Astrocyte of the cerebellum (primary cell): ENCODE results near the gene MDFIC.

Experiments
- DNase-seq: peaks from one replicate; pipeline ENCODE4 v3.0.0-alpha.2; 2011; ENCODE audit warnings: low read depth
- H3K4me3 ChIP-seq: 2 replicates; pipeline ENCODE4 v1.5.1; 2011; ENCODE audit warnings: mild to moderate bottlenecking, low read depth, low read length, moderate library complexity
- in situ Hi-C: cut with HindIII; loops from 2 replicates; pipeline ENCODE4 v1.10.0; 2017; ENCODE audit warnings: low sequenced_read_pairs
- TF ChIP-seq, protein P1 (sequence below): IDR thresholded peaks from 2 replicates; pipeline ENCODE4 v1.5.1; 2012; ENCODE audit warnings: low read length, low read depth, moderate library complexity, mild to moderate bottlenecking; ENCODE audit errors: missing control alignments

The MDFIC gene

DNA sequence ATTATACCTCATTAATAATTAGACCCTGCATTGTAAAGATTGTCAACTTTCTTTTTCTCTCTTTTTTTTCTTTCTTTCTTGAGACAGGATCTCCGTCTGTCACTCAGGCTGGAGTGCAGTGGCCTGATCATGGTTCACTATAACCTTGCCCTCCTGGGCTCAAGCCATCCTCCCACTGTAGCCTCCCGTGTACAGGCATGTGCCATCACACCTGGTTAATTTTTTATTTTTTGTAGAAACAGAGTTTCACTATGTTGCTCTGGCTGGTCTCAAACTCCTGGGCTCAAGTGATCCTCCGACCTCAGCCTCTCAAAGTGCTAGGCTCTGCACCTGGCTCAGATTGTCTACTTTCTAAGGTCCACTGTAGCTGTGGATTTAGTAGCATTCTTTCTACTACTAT, 50.7 kb downstream of the MDFIC start:
- in situ Hi-C loops = no loop called here
- no peak overlapping the region for H3K4me3 ChIP-seq
- TF ChIP-seq, protein P1, sequence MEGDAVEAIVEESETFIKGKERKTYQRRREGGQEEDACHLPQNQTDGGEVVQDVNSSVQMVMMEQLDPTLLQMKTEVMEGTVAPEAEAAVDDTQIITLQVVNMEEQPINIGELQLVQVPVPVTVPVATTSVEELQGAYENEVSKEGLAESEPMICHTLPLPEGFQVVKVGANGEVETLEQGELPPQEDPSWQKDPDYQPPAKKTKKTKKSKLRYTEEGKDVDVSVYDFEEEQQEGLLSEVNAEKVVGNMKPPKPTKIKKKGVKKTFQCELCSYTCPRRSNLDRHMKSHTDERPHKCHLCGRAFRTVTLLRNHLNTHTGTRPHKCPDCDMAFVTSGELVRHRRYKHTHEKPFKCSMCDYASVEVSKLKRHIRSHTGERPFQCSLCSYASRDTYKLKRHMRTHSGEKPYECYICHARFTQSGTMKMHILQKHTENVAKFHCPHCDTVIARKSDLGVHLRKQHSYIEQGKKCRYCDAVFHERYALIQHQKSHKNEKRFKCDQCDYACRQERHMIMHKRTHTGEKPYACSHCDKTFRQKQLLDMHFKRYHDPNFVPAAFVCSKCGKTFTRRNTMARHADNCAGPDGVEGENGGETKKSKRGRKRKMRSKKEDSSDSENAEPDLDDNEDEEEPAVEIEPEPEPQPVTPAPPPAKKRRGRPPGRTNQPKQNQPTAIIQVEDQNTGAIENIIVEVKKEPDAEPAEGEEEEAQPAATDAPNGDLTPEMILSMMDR = no peak
- no peak for DNase-seq

- TF ChIP-seq, protein P1 = no peak
- in situ Hi-C loops = no loop called here
- DNase-seq = peak; percentile 43
- no peak overlapping the region for H3K4me3 ChIP-seq
Observed at GRCh38 chr7:114973147-114973546, 51.3 kb downstream of the MDFIC start.

- H3K4me3 ChIP-seq = no peak overlapping the region
- in situ Hi-C loops = no loop called here
- no peak for DNase-seq
- TF ChIP-seq, protein P1 = no peak
Observed at GRCh38 chr7:114975401-114975800, 53.5 kb downstream of the MDFIC start.

- DNase-seq = no peak
- in situ Hi-C loops = no loop called here
- TF ChIP-seq, protein P1 = no peak
- no peak overlapping the region for H3K4me3 ChIP-seq
Observed at GRCh38 chr7:114976666-114977065, 54.8 kb downstream of the MDFIC start.

DNA sequence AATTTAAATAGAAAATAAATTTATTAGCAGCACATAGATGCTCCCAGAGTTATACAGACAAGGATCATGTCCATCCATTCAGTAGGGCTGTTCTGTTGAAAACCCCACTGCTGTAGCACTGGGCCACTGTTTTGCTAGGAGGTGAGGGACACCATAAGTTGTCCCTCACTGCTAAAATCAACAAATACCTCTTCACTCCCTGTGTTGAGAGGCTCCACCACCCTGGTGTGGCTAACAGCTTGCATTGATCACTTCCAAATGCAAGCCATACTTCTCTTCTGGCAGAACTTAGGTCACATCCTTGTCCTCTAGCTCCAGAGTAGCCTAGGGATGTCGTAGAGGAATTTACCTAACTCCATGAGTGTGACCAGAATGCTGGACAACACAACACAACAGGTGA, 55.4 kb downstream of the MDFIC start:
- TF ChIP-seq, protein P1 = no peak
- no peak for DNase-seq
- H3K4me3 ChIP-seq = no peak overlapping the region
- in situ Hi-C loops = no loop called here

GRCh38 chr7:114979388-114979787, 57.5 kb downstream of the MDFIC start:
- in situ Hi-C loops = no loop called here
- H3K4me3 ChIP-seq = no peak overlapping the region
- DNase-seq = peak; percentile 81
- TF ChIP-seq, protein P1 = no peak
